ENCODE measurements around the gene IFNLR1.

The IFNLR1 gene

DNA sequence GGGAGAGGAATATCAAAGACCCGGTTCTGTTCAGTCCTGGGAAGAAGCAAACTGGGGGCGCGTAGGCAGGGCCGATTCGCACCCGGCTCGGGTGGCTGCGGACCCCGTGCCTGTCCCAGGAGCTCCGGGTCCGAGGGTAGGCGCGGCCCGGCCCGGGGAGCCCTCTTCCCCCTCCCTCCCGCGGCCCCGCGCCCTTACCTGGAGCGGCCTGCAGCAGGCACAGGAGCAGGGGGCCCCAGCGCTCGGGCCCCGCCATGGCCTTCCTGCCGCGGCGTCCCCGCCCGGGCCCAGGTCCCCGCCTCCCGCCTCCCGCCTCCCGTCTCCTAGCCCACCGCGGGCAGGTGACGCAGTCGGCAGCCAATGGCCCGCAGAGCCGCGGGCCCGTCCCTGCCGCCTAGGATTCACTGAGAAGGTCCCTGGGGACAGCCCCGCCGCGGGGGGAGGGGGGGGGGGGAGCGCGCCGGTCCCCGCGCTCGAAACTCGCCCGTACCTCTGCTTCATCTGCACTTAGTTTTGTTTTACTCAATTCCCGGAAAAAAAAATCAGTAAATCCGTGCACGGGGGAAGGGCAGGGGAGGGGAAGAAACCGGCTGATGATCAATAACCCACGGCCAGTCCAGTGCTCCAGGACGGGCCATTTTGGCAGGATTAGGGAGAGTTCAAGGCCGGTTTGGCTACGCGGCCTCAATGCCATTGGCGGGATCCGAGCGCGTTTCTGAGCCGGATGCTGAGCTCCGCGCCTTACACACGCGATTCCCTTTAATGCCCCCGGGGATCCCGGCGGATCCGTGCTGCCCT lies at the start of gene IFNLR1:
Gene IFNLR1 (minus strand): TSS at position 297 of the 798 bp plus-strand sequence. CDS start 41 bp downstream, at position 256.
- peak within 1 kb of the TSS; percentile 34 for H3K4me3 ChIP-seq (replicated peaks; ENCODE audit: low read depth, low read length)
- no peak for DNase-seq (ENCODE audit: extremely low read depth, low read depth)
- TF ChIP-seq, protein P1, sequence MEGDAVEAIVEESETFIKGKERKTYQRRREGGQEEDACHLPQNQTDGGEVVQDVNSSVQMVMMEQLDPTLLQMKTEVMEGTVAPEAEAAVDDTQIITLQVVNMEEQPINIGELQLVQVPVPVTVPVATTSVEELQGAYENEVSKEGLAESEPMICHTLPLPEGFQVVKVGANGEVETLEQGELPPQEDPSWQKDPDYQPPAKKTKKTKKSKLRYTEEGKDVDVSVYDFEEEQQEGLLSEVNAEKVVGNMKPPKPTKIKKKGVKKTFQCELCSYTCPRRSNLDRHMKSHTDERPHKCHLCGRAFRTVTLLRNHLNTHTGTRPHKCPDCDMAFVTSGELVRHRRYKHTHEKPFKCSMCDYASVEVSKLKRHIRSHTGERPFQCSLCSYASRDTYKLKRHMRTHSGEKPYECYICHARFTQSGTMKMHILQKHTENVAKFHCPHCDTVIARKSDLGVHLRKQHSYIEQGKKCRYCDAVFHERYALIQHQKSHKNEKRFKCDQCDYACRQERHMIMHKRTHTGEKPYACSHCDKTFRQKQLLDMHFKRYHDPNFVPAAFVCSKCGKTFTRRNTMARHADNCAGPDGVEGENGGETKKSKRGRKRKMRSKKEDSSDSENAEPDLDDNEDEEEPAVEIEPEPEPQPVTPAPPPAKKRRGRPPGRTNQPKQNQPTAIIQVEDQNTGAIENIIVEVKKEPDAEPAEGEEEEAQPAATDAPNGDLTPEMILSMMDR (IDR thresholded peaks at IDR 0.05; ENCODE audit: low read depth, low read length, missing control alignments): no peak

- TF ChIP-seq, protein P1 (IDR thresholded peaks at IDR 0.05; ENCODE audit: low read depth, low read length, missing control alignments): no peak
- H3K4me3 ChIP-seq (replicated peaks; ENCODE audit: low read depth, low read length): no peak overlapping the region
- no peak for DNase-seq (ENCODE audit: extremely low read depth, low read depth)
These were observed 49.1 kb upstream of the IFNLR1 start for GRCh38 chr1:24235921-24236788.

DNA sequence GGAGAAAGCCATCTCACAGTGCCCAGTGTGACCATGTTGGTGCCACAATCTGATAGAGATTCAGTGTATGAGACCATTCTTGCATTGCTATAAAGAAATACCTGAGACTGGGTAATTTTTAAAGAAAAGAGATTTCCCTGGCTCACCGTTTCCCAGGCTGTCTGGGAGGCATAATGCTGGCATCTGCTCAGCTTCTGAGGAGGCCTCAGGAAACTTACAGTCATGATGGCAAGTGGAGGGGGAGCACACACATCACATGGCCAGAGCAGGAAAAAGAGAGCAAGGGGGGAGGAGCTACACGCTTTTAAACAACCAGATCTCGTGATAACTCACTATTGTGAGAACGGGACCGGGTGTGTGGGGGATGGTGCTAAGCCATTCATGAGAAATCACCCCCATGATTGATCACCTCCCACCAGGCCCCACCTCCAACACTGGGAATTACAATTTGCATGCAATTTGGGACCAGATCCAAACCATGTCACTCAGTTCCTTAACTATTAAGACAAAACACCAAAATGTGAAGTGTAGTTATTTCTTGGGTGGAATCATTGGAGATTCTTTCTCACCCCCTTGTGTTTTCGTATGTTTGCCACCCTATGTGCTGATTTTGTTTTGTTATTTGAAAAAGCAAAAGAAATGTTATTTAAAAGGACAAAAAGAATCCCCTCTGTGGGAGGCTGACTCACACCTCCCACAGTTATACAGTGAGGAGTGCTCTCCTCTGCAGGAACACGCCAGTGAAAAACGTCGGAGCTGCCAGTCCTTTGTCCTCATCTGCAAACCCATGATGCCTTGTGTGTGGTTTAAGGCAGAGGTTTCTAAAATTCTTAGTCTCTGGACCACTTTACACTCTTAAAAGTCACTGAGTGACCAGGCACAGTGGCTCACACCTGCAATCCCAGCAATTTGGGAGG lies 46.9 kb upstream of the IFNLR1 start:
- H3K4me3 ChIP-seq (replicated peaks; ENCODE audit: low read depth, low read length): no peak overlapping the region
- no peak for DNase-seq (ENCODE audit: extremely low read depth, low read depth)
- TF ChIP-seq, protein P1 (IDR thresholded peaks at IDR 0.05; ENCODE audit: low read depth, low read length, missing control alignments): no peak

GRCh38 chr1:24231701-24232100 lies 44.6 kb upstream of the IFNLR1 start:
- no peak for DNase-seq (ENCODE audit: extremely low read depth, low read depth)
- TF ChIP-seq, protein P1 (IDR thresholded peaks at IDR 0.05; ENCODE audit: low read depth, low read length, missing control alignments): no peak
- no peak overlapping the region for H3K4me3 ChIP-seq (replicated peaks; ENCODE audit: low read depth, low read length)

GRCh38 chr1:24228311-24228710 lies 41.2 kb upstream of the IFNLR1 start:
- no peak for DNase-seq (ENCODE audit: extremely low read depth, low read depth)
- no peak overlapping the region for H3K4me3 ChIP-seq (replicated peaks; ENCODE audit: low read depth, low read length)
- TF ChIP-seq, protein P1 (IDR thresholded peaks at IDR 0.05; ENCODE audit: low read depth, low read length, missing control alignments): no peak

- no peak for DNase-seq (ENCODE audit: extremely low read depth, low read depth)
- H3K4me3 ChIP-seq (replicated peaks; ENCODE audit: low read depth, low read length): no peak overlapping the region
- TF ChIP-seq, protein P1 (IDR thresholded peaks at IDR 0.05; ENCODE audit: low read depth, low read length, missing control alignments): no peak
These were observed 39.7 kb upstream of the IFNLR1 start for GRCh38 chr1:24226749-24227148.

Measured in HFF-Myc (cell line).